ENCODE measurements around the gene AIRE. TPM values are rescaled to one million over a fixed set of nuclear protein-coding genes. Genes with fewer than 3 reads are reported as not detected.

The AIRE gene
- total and polyA plus RNA-seq, 2 of the 13 experiments (the other 11 are each of a cell fraction or from before 2014, with no cell fraction given): not detected

DNA sequence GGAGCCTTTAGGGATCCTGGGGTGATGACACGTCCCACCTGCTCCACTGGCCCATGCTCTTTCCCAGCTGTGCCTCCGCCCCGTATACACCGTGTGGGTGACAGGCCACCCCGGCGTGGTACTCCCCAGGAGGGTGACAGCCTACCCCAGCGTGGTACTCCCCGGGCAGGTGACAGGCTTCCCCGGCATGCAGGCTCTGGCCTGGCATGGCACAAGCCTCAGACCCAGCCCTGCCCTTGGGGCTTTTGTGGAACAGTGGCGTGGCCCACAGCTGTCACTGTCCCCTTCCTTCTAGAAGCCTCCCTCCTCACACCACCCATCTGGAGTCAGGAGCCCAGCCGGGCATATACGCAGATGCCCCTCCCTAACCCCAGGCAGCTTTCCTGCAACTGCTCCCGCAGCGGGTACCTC lies 9.5 kb downstream of the AIRE start (continued):
- TF ChIP-seq, protein P1, sequence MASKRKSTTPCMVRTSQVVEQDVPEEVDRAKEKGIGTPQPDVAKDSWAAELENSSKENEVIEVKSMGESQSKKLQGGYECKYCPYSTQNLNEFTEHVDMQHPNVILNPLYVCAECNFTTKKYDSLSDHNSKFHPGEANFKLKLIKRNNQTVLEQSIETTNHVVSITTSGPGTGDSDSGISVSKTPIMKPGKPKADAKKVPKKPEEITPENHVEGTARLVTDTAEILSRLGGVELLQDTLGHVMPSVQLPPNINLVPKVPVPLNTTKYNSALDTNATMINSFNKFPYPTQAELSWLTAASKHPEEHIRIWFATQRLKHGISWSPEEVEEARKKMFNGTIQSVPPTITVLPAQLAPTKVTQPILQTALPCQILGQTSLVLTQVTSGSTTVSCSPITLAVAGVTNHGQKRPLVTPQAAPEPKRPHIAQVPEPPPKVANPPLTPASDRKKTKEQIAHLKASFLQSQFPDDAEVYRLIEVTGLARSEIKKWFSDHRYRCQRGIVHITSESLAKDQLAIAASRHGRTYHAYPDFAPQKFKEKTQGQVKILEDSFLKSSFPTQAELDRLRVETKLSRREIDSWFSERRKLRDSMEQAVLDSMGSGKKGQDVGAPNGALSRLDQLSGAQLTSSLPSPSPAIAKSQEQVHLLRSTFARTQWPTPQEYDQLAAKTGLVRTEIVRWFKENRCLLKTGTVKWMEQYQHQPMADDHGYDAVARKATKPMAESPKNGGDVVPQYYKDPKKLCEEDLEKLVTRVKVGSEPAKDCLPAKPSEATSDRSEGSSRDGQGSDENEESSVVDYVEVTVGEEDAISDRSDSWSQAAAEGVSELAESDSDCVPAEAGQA (IDR thresholded peaks at IDR 0.05; ENCODE audit: low read depth): no peak
- TF ChIP-seq, protein P1 (CRISPR knock-in tag; IDR thresholded peaks at IDR 0.05; ENCODE audit: borderline replicate concordance): no peak
- TF ChIP-seq MLX (CRISPR knock-in tag; IDR thresholded peaks at IDR 0.05) (no peak), MXD3 (CRISPR knock-in tag; IDR thresholded peaks at IDR 0.05) (0 out of 2 replicates have a peak, but pooled peaks have one; percentile 47), SOX5 (CRISPR knock-in tag; IDR thresholded peaks at IDR 0.05; ENCODE audit: borderline replicate concordance) (no peak), ARID5B (CRISPR knock-in tag; IDR thresholded peaks at IDR 0.05) (no peak), MAFG (CRISPR knock-in tag; IDR thresholded peaks at IDR 0.05) (no peak), RFX3 (CRISPR knock-in tag; IDR thresholded peaks at IDR 0.05) (no peak), CREM (IDR thresholded peaks at IDR 0.05) (no peak), CREM (CRISPR knock-in tag; IDR thresholded peaks at IDR 0.05) (no peak), ZNF839 (CRISPR knock-in tag; IDR thresholded peaks at IDR 0.05; ENCODE audit: borderline replicate concordance) (no peak), PRDM15 (CRISPR knock-in tag; IDR thresholded peaks at IDR 0.05) (no peak)
- TF ChIP-seq, protein P2, sequence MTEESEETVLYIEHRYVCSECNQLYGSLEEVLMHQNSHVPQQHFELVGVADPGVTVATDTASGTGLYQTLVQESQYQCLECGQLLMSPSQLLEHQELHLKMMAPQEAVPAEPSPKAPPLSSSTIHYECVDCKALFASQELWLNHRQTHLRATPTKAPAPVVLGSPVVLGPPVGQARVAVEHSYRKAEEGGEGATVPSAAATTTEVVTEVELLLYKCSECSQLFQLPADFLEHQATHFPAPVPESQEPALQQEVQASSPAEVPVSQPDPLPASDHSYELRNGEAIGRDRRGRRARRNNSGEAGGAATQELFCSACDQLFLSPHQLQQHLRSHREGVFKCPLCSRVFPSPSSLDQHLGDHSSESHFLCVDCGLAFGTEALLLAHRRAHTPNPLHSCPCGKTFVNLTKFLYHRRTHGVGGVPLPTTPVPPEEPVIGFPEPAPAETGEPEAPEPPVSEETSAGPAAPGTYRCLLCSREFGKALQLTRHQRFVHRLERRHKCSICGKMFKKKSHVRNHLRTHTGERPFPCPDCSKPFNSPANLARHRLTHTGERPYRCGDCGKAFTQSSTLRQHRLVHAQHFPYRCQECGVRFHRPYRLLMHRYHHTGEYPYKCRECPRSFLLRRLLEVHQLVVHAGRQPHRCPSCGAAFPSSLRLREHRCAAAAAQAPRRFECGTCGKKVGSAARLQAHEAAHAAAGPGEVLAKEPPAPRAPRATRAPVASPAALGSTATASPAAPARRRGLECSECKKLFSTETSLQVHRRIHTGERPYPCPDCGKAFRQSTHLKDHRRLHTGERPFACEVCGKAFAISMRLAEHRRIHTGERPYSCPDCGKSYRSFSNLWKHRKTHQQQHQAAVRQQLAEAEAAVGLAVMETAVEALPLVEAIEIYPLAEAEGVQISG (CRISPR knock-in tag; IDR thresholded peaks at IDR 0.05): no peak

Data from HepG2 (cell line).